Ovary (tissue), 9 donors: ENCODE results near the gene PFDN1. TPM values are rescaled to one million over a fixed set of nuclear protein-coding genes. Genes with fewer than 3 reads are reported as not detected.

Source experiments
- DNase-seq, 5 donors: peaks; one replicate each; pipeline ENCODE4 v3.0.0-alpha.2; 2019 to 2020
- H3K27ac ChIP-seq, 2 donors: fragments of 200-600 bp; one replicate each; pipeline versions ENCODE4 v1.5.1 to v1.8.0; 2019 to 2022
- H3K27me3 ChIP-seq: fragments of 200-600 bp; one replicate; pipeline ENCODE4 v1.8.0; 2022
- H3K36me3 ChIP-seq: fragments of 200-600 bp; sonication (generic); one replicate; pipeline ENCODE4 v1.5.1; 2019
- H3K4me1 ChIP-seq: one replicate; pipeline ENCODE4 v1.8.1; 2013; ENCODE audit warnings: mild to moderate bottlenecking, moderate library complexity; ENCODE audit not compliant: insufficient read depth
- H3K4me3 ChIP-seq: fragments of 200-600 bp; sonication (generic); one replicate; pipeline ENCODE4 v1.5.1; 2017
- H3K9me3 ChIP-seq, 2 donors: fragments of 200-600 bp in 1 of 2; sonication (generic) in 1 of 2; one replicate each; pipeline versions ENCODE4 v1.5.1 to v1.8.1; 2013 to 2019; ENCODE audit warnings: mild to moderate bottlenecking in 1 of 2, moderate library complexity in 1 of 2
- CTCF ChIP-seq, 3 donors: fragments of 450-650 bp in 2 of 3; fragments of 200-600 bp in 1 of 3; IDR thresholded peaks; one replicate each; pipeline versions ENCODE4 v1.5.1 to v1.8.0; 2016 to 2022; ENCODE audit warnings: antibody characterized with exemption in 3 of 3, mild to moderate bottlenecking in 1 of 3
- EP300 ChIP-seq: sonication (generic); formaldehyde crosslinking; IDR thresholded peaks from one replicate; pipeline ENCODE4 v1.6.1; 2017; ENCODE audit warnings: antibody characterized with exemption
- POLR2A ChIP-seq: fragments of 450-650 bp; IDR thresholded peaks from one replicate; pipeline ENCODE4 v1.6.1; 2017; ENCODE audit warnings: antibody characterized with exemption, mild to moderate bottlenecking, moderate library complexity
- WGBS, 3 donors: extraction: QIAGEN DNeasy Blood & Tissue Kit in 1 of 3; methylation state at CpG; one replicate each; pipeline versions ENCODE4 v1.1.5 to v1.1.7; 2013 to 2017; 5-methylcytosine and 5-hydroxymethylcytosine counted together
- intact Hi-C, 4 donors: fragments of 100-400 bp; cut with DNase I; formaldehyde crosslinking; loops; one replicate each; pipeline versions ENCODE4 v1.11.0 to v1.15.1; 2022 to 2023
- polyA plus RNA-seq, 2 donors: library from polyadenylated mRNA; stranded (reverse); fragments of 200-250 nt in 1 of 2; fragments of 350-450 nt in 1 of 2; fragmentation: Illumina TruSeq in 1 of 2; extraction: RNeasy Lipid Tissue Mini Kit (QIAGEN cat#74804) in 1 of 2; gene quantifications; one replicate each; pipeline ENCODE4 v1.2.3, GENCODE V29; 2013 to 2014
- total RNA-seq, 7 donors: library from RNA; depleted of rRNA in 2 of 7; stranded (reverse); fragments of >200 nt in 2 of 7; fragmentation: NEBNext Ultra II Directional in 3 of 7; extraction: Animal tissue kit (Norgen Biotek cat#: 25700) in 3 of 7; gene quantifications; one replicate each; pipeline versions ENCODE4 v1.1.0 to v1.2.4, GENCODE V29; 2016 to 2023
- donor health status: DM: no; HTN: no; CAD: no; lungs with moderate emphysema.
- donor health status: DM: no; HTN: no; CAD: no.
- donor health status: Bipolar disorder and iron deficiency.
- donor health status: DM: yes; HTN: yes; CAD: no.
- donor health status: DM: no; HTN: no; CAD: no.
- donor health status: DM: yes; HTN: yes; CAD: no.

Gene PFDN1
- total and polyA plus RNA-seq, 9 donors, result 27.4 to 113 (median 35.3) TPM

- Histone ChIP-seq H3K9me3 (no peaks in the 10 kb centered on the region), H3K36me3 (no peaks in the 10 kb centered on the region), H3K4me3 (no peak overlapping the region), H3K4me1 (no peaks in the 10 kb centered on the region), H3K27me3 (no peaks in the 10 kb centered on the region), H3K27ac (no peak overlapping the region)
- intact Hi-C loops, result no loop called here
- TF ChIP-seq EP300, result no peak
- TF ChIP-seq POLR2A, result no peak
- no peak for DNase-seq
- 73 to 79% (median 77%) methylated on average over 5 of the region's 5 CpGs for WGBS, 3 donors
Measured at GRCh38 chr5:140311011-140311467, 8.1 kb upstream of the PFDN1 start.

- 73 to 81% (median 80%) methylated on average over 2 of the region's 2 CpGs for WGBS, 3 donors
- no peaks in the 10 kb centered on the region for H3K27me3 ChIP-seq
- no peak overlapping the region for H3K27ac ChIP-seq
- DNase-seq, result no peak
- TF ChIP-seq POLR2A (no peak), EP300 (no peak), CTCF (IDR thresholded peaks at IDR 0.05) (no peak)
- H3K9me3 ChIP-seq, result no peaks in the 10 kb centered on the region
- no peaks in the 10 kb centered on the region for H3K4me1 ChIP-seq
- H3K4me3 ChIP-seq, result no peak overlapping the region
- H3K36me3 ChIP-seq, result no peaks in the 10 kb centered on the region
- intact Hi-C loops, result no loop called here
Measured at GRCh38 chr5:140310434-140310833, 7.5 kb upstream of the PFDN1 start.

GRCh38 chr5:140309706-140310249 lies 6.9 kb upstream of the PFDN1 start:
- TF ChIP-seq CTCF (IDR thresholded peaks at IDR 0.05) (no peak), POLR2A (no peak), EP300 (no peak)
- 79 to 82% (median 80%) methylated on average over 3 of the region's 3 CpGs for WGBS, 3 donors
- Histone ChIP-seq H3K4me1 (no peaks in the 10 kb centered on the region), H3K27me3 (no peaks in the 10 kb centered on the region), H3K27ac (no peak overlapping the region), H3K9me3 (no peaks in the 10 kb centered on the region), H3K4me3 (no peak overlapping the region), H3K36me3 (no peaks in the 10 kb centered on the region)
- DNase-seq, result no peak
- intact Hi-C loops, result no loop called here

GRCh38 chr5:140305471-140305870 lies 2.6 kb upstream of the PFDN1 start:
- whole genome bisulfite sequencing, 3 donors, result 83 to 96% (median 94%) methylated on average over 1 of the region's 1 CpG
- TF ChIP-seq CTCF (IDR thresholded peaks at IDR 0.05) (no peak), POLR2A (no peak), EP300 (no peak)
- intact Hi-C loops, result no loop called here
- peaks cover 3% of the 10 kb centered on the region for H3K4me1 ChIP-seq
- no peak for DNase-seq
- no peak overlapping the region for H3K4me3 ChIP-seq
- no peaks in the 10 kb centered on the region for H3K27me3 ChIP-seq
- H3K9me3 ChIP-seq, result no peaks in the 10 kb centered on the region
- H3K27ac ChIP-seq, result no peak overlapping the region
- no peaks in the 10 kb centered on the region for H3K36me3 ChIP-seq

GRCh38 chr5:140303966-140304365 lies 1.1 kb upstream of the PFDN1 start:
- TF ChIP-seq CTCF (IDR thresholded peaks at IDR 0.05) (no peak), POLR2A (no peak), EP300 (no peak)
- intact Hi-C loops, result no loop called here
- DNase-seq, result no peak
- WGBS, 3 donors, result 85 to 87% (median 87%) methylated on average over 15 of the region's 15 CpGs
- no peaks in the 10 kb centered on the region for H3K9me3 ChIP-seq
- H3K36me3 ChIP-seq, result no peaks in the 10 kb centered on the region
- H3K27me3 ChIP-seq, result no peaks in the 10 kb centered on the region
- H3K27ac ChIP-seq, result no peak overlapping the region
- H3K4me1 ChIP-seq, result peaks cover 3% of the 10 kb centered on the region
- H3K4me3 ChIP-seq, result no peak overlapping the region
